Gastrocnemius medialis (tissue), 4 donors: ENCODE results near the gene MAN2C1. TPM values are rescaled to one million over a fixed set of nuclear protein-coding genes. Genes with fewer than 3 reads are reported as not detected.

ENCODE experiments used
- ATAC-seq, 2 donors: fragments of 150-250 bp; one replicate each; pipeline ENCODE4 v1.9.1; 2016
- DNase-seq, 2 donors: peaks; one replicate each; pipeline ENCODE4 v3.0.0-alpha.2; 2019
- H3K27ac ChIP-seq, 4 donors: fragments of 200-600 bp; sonication (generic); 1 replicate in 1 of 4; 2 replicates in 3 of 4; pipeline ENCODE4 v1.5.1; 2016 to 2018; ENCODE audit warnings: mild to moderate bottlenecking in 2 of 4, moderate library complexity in 1 of 4
- H3K27me3 ChIP-seq, 3 donors: fragments of 200-600 bp; sonication (generic) in 2 of 3; 1 replicate in 1 of 3; 2 replicates in 2 of 3; pipeline versions ENCODE4 v1.5.1 to v1.6.0; 2016 to 2019; ENCODE audit warnings: mild to moderate bottlenecking in 1 of 3, moderate library complexity in 1 of 3
- H3K36me3 ChIP-seq, 2 donors: fragments of 200-600 bp; sonication (generic) in 1 of 2; one replicate each; pipeline ENCODE4 v1.5.1; 2017 to 2018
- H3K4me1 ChIP-seq, 2 donors: fragments of 200-600 bp; sonication (generic) in 1 of 2; one replicate each; pipeline ENCODE4 v1.5.1; 2016 to 2017; ENCODE audit warnings: mild to moderate bottlenecking in 2 of 2
- H3K4me3 ChIP-seq, 4 donors: fragments of 200-600 bp; sonication (generic) in 3 of 4; 1 replicate in 1 of 4; 2 replicates in 3 of 4; pipeline ENCODE4 v1.5.1; 2016 to 2019; ENCODE audit warnings: mild to moderate bottlenecking in 2 of 4
- H3K9me3 ChIP-seq, 3 donors: fragments of 200-600 bp; sonication (generic) in 2 of 3; 1 replicate in 1 of 3; 2 replicates in 2 of 3; pipeline ENCODE4 v1.5.1; 2016 to 2019
- POLR2A ChIP-seq, 2 donors: fragments of 450-650 bp; IDR thresholded peaks; one replicate each; pipeline ENCODE4 v1.6.1; 2017; ENCODE audit warnings: antibody characterized with exemption in 2 of 2, mild to moderate bottlenecking in 2 of 2, moderate library complexity in 2 of 2
- in situ Hi-C, 4 donors: fragments of 200-750 bp; cut with MboI; loops; one replicate each; pipeline versions ENCODE4 v1.15.0 to v1.8.0; 2017; ENCODE audit warnings: low sequenced_read_pairs in 4 of 4
- intact Hi-C: fragments of 100-400 bp; cut with DNase I; formaldehyde crosslinking; loops from one replicate; pipeline ENCODE4 v1.15.1; 2023; ENCODE audit warnings: low total_unique reads
- total RNA-seq, 4 donors: library from RNA; depleted of rRNA; stranded (reverse); fragments of >200 nt; gene quantifications; one replicate each; pipeline versions ENCODE4 v1.1.0 to v1.2.3, GENCODE V29; 2016
- TF ChIP-seq, protein P1 (sequence below), 5 experiments: fragments of 450-650 bp in 3 of 5; fragments of 200-600 bp in 2 of 5; sonication (generic) in 2 of 5; IDR thresholded peaks in 4 of 5; conservative IDR thresholded peaks in 1 of 5; 1 replicate in 4 of 5; 2 replicates in 1 of 5; pipeline ENCODE4 v1.5.1; 2016 to 2019; ENCODE audit warnings: antibody characterized with exemption in 5 of 5, mild to moderate bottlenecking in 3 of 5, moderate library complexity in 3 of 5

MAN2C1 gene
- total RNA-seq, 4 donors from 2014 or later, result 38.9 to 116 (median 62.8) TPM

DNA sequence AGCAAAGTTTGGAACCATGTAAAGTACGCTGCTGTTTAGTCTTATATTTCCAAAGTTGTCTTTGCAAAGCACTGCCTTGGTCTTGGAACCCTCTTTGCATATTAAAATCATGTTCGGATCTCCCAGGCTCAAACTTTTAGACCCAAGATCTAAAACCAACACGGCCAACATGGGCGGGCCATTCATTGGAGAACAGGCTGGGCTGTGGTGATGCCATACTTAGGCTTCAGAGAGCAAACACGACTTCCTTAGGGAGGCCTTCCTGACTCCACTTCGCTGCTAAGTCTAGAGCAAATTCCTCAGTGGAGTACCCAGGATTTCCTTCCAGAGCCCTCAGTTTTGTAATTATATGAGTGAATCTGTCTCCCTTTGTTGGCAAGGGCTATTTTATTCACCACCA lies 3.5 kb downstream of the MAN2C1 start:
- in situ Hi-C loops, result loop anchor here in 2 of 4 donors (25.0 kb wide), 1 partner anchor 272 kb away; the partner anchor contains the start of genes IMP3 (in 2 of the 2), SNUPN (in 2 of the 2) and SNX33 (in 2 of the 2)
- H3K27ac ChIP-seq, result no peak overlapping the region
- H3K9me3 ChIP-seq, result no peaks in the 10 kb centered on the region
- ATAC-seq (no peak), DNase-seq (no peak)
- H3K27me3 ChIP-seq, result no peaks in the 10 kb centered on the region
- TF ChIP-seq, protein P1, sequence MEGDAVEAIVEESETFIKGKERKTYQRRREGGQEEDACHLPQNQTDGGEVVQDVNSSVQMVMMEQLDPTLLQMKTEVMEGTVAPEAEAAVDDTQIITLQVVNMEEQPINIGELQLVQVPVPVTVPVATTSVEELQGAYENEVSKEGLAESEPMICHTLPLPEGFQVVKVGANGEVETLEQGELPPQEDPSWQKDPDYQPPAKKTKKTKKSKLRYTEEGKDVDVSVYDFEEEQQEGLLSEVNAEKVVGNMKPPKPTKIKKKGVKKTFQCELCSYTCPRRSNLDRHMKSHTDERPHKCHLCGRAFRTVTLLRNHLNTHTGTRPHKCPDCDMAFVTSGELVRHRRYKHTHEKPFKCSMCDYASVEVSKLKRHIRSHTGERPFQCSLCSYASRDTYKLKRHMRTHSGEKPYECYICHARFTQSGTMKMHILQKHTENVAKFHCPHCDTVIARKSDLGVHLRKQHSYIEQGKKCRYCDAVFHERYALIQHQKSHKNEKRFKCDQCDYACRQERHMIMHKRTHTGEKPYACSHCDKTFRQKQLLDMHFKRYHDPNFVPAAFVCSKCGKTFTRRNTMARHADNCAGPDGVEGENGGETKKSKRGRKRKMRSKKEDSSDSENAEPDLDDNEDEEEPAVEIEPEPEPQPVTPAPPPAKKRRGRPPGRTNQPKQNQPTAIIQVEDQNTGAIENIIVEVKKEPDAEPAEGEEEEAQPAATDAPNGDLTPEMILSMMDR (IDR thresholded peaks at IDR 0.05 in 4 of 5, conservative IDR thresholded peaks at IDR 0.05 in 1 of 5), result no peak
- TF ChIP-seq POLR2A (IDR thresholded peaks at IDR 0.05), result no peak
- intact Hi-C loops, result loop anchor here (5.0 kb wide), 1 partner anchor 437 kb away; no protein-coding TSS in a partner anchor
- peaks cover 18% of the 10 kb centered on the region in 2 donors for H3K4me1 ChIP-seq
- no peak overlapping the region for H3K4me3 ChIP-seq
- peaks cover 0 to 75% of the 10 kb centered on the region in 2 donors for H3K36me3 ChIP-seq

GRCh38 chr15:75363786-75364185 lies 4.6 kb downstream of the MAN2C1 start:
- peaks cover 7 to 8% of the 10 kb centered on the region in 2 donors for H3K4me1 ChIP-seq
- no peak for TF ChIP-seq POLR2A (IDR thresholded peaks at IDR 0.05)
- TF ChIP-seq, protein P1 (IDR thresholded peaks at IDR 0.05 in 4 of 5, conservative IDR thresholded peaks at IDR 0.05 in 1 of 5), result no peak
- H3K27ac ChIP-seq, result no peak overlapping the region
- no peak for ATAC-seq
- H3K36me3 ChIP-seq, result peaks cover 0 to 86% of the 10 kb centered on the region in 2 donors
- H3K9me3 ChIP-seq, result no peaks in the 10 kb centered on the region
- intact Hi-C loops, result no loop called here
- no peaks in the 10 kb centered on the region for H3K27me3 ChIP-seq
- in situ Hi-C loops, result loop anchor here in 2 of 4 donors (25.0 kb wide), 1 partner anchor 274 kb away; the partner anchor contains the start of genes IMP3 (in 2 of the 2), SNUPN (in 2 of the 2) and SNX33 (in 2 of the 2)
- H3K4me3 ChIP-seq, result no peak overlapping the region
- no peak for DNase-seq

DNA sequence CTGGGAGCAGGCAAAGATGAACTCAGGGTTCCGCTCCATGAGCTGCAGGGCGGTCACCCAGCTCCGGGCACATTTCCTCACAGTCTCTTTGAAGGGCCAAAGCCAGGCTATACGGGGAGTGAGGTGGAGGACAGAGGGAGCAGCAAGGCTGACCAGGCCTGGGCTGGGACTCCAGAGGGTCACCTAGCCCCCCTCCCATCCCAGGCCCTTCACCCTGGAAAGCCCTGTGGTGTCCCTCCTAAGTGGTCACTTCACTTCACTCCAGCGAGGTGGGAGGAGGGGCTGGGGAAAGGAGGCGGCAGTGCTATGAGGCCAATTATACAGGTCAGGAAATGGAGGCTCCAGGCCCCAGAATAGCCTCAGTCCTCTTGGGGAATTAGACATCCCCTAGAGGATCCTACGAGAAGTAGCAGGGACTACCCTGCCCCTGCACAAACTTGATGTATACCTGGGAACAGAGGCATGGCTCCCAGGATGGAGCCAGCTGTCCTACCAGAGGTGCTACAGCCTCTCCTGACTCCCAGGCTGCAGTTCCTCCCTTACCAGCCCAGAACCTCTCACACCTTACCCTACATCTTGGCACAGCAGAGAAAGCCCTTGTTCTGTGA lies 5.7 kb downstream of the MAN2C1 start:
- Histone ChIP-seq H3K36me3 (peaks cover 0 to 97% of the 10 kb centered on the region in 2 donors), H3K9me3 (no peaks in the 10 kb centered on the region), H3K27me3 (no peaks in the 10 kb centered on the region), H3K4me1 (peaks cover 6 to 7% of the 10 kb centered on the region in 2 donors), H3K27ac (no peak overlapping the region), H3K4me3 (no peak overlapping the region)
- in situ Hi-C loops (loop anchor here in 2 of 4 donors (25.0 kb wide), 1 partner anchor 275 kb away; the partner anchor contains the start of genes IMP3 (in 2 of the 2), SNUPN (in 2 of the 2) and SNX33 (in 2 of the 2)), intact Hi-C loops (no loop called here)
- no peak for ATAC-seq
- no peak for TF ChIP-seq POLR2A (IDR thresholded peaks at IDR 0.05)
- TF ChIP-seq, protein P1 (IDR thresholded peaks at IDR 0.05 in 4 of 5, conservative IDR thresholded peaks at IDR 0.05 in 1 of 5), result no peak
- no peak for DNase-seq

DNA sequence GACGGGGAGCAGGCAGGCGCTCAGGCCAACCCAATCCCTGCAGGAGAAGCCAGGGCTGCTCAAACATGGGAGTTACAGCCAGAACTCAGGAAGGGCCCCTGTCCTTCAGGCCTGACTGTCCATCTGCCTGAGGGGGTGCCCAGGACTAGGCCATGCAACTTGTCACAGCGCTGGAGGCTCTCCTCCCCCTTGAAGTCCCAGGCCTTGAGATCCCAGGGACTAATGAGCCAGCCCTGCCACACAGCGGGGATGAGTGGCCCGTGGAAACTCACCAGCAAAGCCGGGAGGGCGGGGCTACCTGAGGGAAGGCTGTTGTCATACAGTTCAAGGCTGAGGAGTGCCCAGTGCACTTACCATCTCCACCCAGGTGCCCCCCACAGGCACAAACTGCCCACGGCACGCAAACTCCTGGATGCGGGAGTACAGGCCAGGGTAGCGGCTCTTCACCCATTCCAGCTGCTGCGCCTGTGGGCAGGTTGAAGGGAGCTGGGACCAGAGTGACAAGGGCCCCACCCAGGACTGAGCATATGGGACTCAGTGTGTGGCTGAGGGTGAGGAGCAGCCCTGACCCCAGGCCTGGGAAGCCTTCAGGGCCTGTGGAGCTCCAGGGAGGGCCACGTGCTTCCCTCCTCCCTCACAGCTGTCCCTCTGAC lies 6.3 kb downstream of the MAN2C1 start:
- in situ Hi-C loops, result loop anchor here in 2 of 4 donors (25.0 kb wide), 1 partner anchor 275 kb away; the partner anchor contains the start of genes IMP3 (in 2 of the 2), SNUPN (in 2 of the 2) and SNX33 (in 2 of the 2)
- H3K27ac ChIP-seq, result no peak overlapping the region

More for the DNA sequence above, 6.3 kb downstream of the MAN2C1 start:
- Histone ChIP-seq H3K4me1 (peaks cover 0 to 1% of the 10 kb centered on the region in 2 donors), H3K9me3 (no peaks in the 10 kb centered on the region), H3K36me3 (peaks cover 0 to 100% of the 10 kb centered on the region in 2 donors), H3K27me3 (no peaks in the 10 kb centered on the region), H3K4me3 (no peak overlapping the region)
- TF ChIP-seq, protein P1 (IDR thresholded peaks at IDR 0.05 in 4 of 5, conservative IDR thresholded peaks at IDR 0.05 in 1 of 5), result no peak
- DNase-seq (no peak), ATAC-seq (no peak)
- intact Hi-C loops, result no loop called here
